GM23338 (cell line): Measurements from ENCODE around the gene SPNS1. TPM values are rescaled to one million over a fixed set of nuclear protein-coding genes. Genes with fewer than 3 reads are reported as not detected.

ENCODE experiments used
- ATAC-seq: fragments of 200-7000 bp; cut with Tn5 transposase; 3 replicates; pipeline ENCODE4 v1.9.1; 2020
- DNase-seq: peaks from one replicate; pipeline ENCODE4 v3.0.0-alpha.2; 2015; ENCODE audit warnings: low spot score
- H2AFZ ChIP-seq: fragments of 200-600 bp; sonication (generic); 2 replicates; pipeline ENCODE4 v1.8.0; 2016; ENCODE audit warnings: antibody characterized with exemption, mild to moderate bottlenecking, moderate library complexity
- H3F3A ChIP-seq: fragments of 200-600 bp; sonication (generic); replicated peaks from 2 replicates; pipeline ENCODE4 v1.8.0; 2017; ENCODE audit warnings: antibody characterized with exemption, mixed run types, low read depth
- H3K27ac ChIP-seq: fragments of 200-600 bp; sonication (generic); 2 replicates; pipeline ENCODE4 v1.6.1; 2016; ENCODE audit warnings: low read depth
- H3K27me3 ChIP-seq: fragments of 200-600 bp; sonication (generic); 2 replicates; pipeline ENCODE4 v1.8.0; 2016; ENCODE audit warnings: mild to moderate bottlenecking, mixed run types, moderate library complexity; ENCODE audit not compliant: insufficient read depth
- H3K36me3 ChIP-seq: fragments of 200-600 bp; sonication (generic); 2 replicates; pipeline ENCODE4 v1.8.0; 2016; ENCODE audit warnings: mild to moderate bottlenecking; ENCODE audit not compliant: insufficient read depth
- H3K4me1 ChIP-seq: fragments of 200-600 bp; sonication (generic); 2 replicates; pipeline ENCODE4 v1.8.0; 2016; ENCODE audit warnings: mild to moderate bottlenecking, moderate library complexity; ENCODE audit not compliant: insufficient read depth
- H3K4me2 ChIP-seq: fragments of 200-600 bp; sonication (generic); 2 replicates; pipeline ENCODE4 v1.7.1; 2017; ENCODE audit warnings: mixed run types
- H3K4me3 ChIP-seq: fragments of 200-600 bp; sonication (generic); 2 replicates; pipeline ENCODE4 v1.6.1; 2016; ENCODE audit warnings: mixed run types
- H3K79me2 ChIP-seq: fragments of 200-600 bp; sonication (generic); replicated peaks from 2 replicates; pipeline ENCODE4 v1.8.0; 2017; ENCODE audit warnings: mild to moderate bottlenecking; ENCODE audit not compliant: insufficient read depth
- H3K9me2 ChIP-seq: fragments of 200-600 bp; sonication (generic); 2 replicates; pipeline ENCODE4 v1.8.0; 2017; ENCODE audit not compliant: insufficient read depth
- H4K20me1 ChIP-seq: fragments of 200-600 bp; sonication (generic); replicated peaks from 2 replicates; pipeline ENCODE4 v1.8.0; 2017; ENCODE audit warnings: mild to moderate bottlenecking; ENCODE audit not compliant: insufficient read depth
- H3K27ac Mint-ChIP-seq: 2 replicates; pipeline ENCODE4 v1.8.0; 2020; ENCODE audit warnings: inconsistent platforms, mild to moderate bottlenecking, moderate library complexity, mixed read lengths
- H3K27me3 Mint-ChIP-seq: 3 replicates; pipeline ENCODE4 v1.8.0; 2022; ENCODE audit warnings: low read depth, mild to moderate bottlenecking, moderate library complexity, mixed read lengths, inconsistent platforms; ENCODE audit not compliant: insufficient read depth, poor library complexity
- H3K36me3 Mint-ChIP-seq: 3 replicates; pipeline ENCODE4 v1.8.0; 2021; ENCODE audit warnings: low read depth, mild to moderate bottlenecking, inconsistent platforms, moderate library complexity, mixed read lengths
- H3K4me1 Mint-ChIP-seq: 3 replicates; pipeline ENCODE4 v1.8.0; 2020; ENCODE audit warnings: mild to moderate bottlenecking, inconsistent platforms, mixed read lengths
- H3K4me3 Mint-ChIP-seq: 3 replicates; pipeline ENCODE4 v1.8.0; 2021; ENCODE audit warnings: moderate library complexity, mild to moderate bottlenecking, inconsistent platforms, mixed read lengths
- H3K9me3 Mint-ChIP-seq: 3 replicates; pipeline ENCODE4 v1.8.0; 2020; ENCODE audit warnings: moderate library complexity, mild to moderate bottlenecking, inconsistent platforms, mixed read lengths
- CTCF ChIP-seq, 2 experiments: fragments of 200-600 bp in 1 of 2; sonication (generic) in 1 of 2; conservative IDR thresholded peaks; 2 replicates each; pipeline versions ENCODE4 v1.5.1 to v1.6.1; 2016 to 2017; ENCODE audit warnings: antibody characterized with exemption in 2 of 2, low read depth in 2 of 2, mild to moderate bottlenecking in 2 of 2, moderate library complexity in 1 of 2
- JUNB ChIP-seq: IDR thresholded peaks from one replicate; pipeline ENCODE4 v1.6.1; 2016; ENCODE audit warnings: antibody characterized with exemption; ENCODE audit not compliant: unreplicated experiment
- NANOG ChIP-seq: IDR thresholded peaks from 2 replicates; pipeline ENCODE4 v1.6.1; 2016; ENCODE audit warnings: antibody characterized with exemption, borderline replicate concordance
- REST ChIP-seq: IDR thresholded peaks from one replicate; pipeline ENCODE4 v1.6.1; 2018; ENCODE audit warnings: antibody characterized with exemption; ENCODE audit not compliant: unreplicated experiment
- STAT1 ChIP-seq: IDR thresholded peaks from one replicate; pipeline ENCODE4 v1.6.1; 2016; ENCODE audit warnings: antibody characterized with exemption; ENCODE audit not compliant: unreplicated experiment
- ZNF114 ChIP-seq: fragments of 250-450 bp; sonication (Bioruptor Pico); IDR thresholded peaks from 2 replicates; pipeline ENCODE4 v1.5.0; 2020; ENCODE audit warnings: mild to moderate bottlenecking, moderate library complexity
- ZNF331 ChIP-seq: fragments of 250-450 bp; sonication (Bioruptor Pico); IDR thresholded peaks from 2 replicates; pipeline ENCODE4 v1.5.0; 2020; ENCODE audit warnings: low read depth, mild to moderate bottlenecking, moderate library complexity
- polyA plus RNA-seq: library from polyadenylated mRNA; unstranded; fragments of >200 nt; fragmentation: Nextera tagmentation; extraction: Ambion mirVana; gene quantifications from 2 replicates; pipeline ENCODE4 v1.2.1, GENCODE V29; 2016
- total RNA-seq: library from RNA; depleted of rRNA; stranded (reverse); fragments of >200 nt; shearing (Covaris generic); gene quantifications from 2 replicates; pipeline ENCODE4 v1.2.3, GENCODE V29; 2014; rRNA removed

Gene SPNS1
- total and polyA plus RNA-seq, 2 experiments from 2014 or later: 37.2 to 48.5 TPM

- peaks cover 6% of the 10 kb centered on the region for H3K27me3 Mint-ChIP-seq
- DNase-seq (no peak), ATAC-seq (no peak)
These were observed 55.7 kb downstream of the SPNS1 start for GRCh38 chr16:29030086-29030840.

More at GRCh38 chr16:29030086-29030840, 55.7 kb downstream of the SPNS1 start:
- Histone ChIP-seq H3K36me3 (no peaks in the 10 kb centered on the region), H2AFZ (no peak overlapping the region), H3K27ac (no peak overlapping the region), H3K4me2 (no peak overlapping the region), H3K27me3 (no peaks in the 10 kb centered on the region), H4K20me1 (no peaks in the 10 kb centered on the region), H3K4me3 (no peak overlapping the region), H3F3A (no peaks in the 10 kb centered on the region), H3K9me2 (no peaks in the 10 kb centered on the region), H3K79me2 (no peaks in the 10 kb centered on the region), H3K4me1 (no peaks in the 10 kb centered on the region)
- H3K36me3 Mint-ChIP-seq: no peaks in the 10 kb centered on the region
- peaks cover 12% of the 10 kb centered on the region for H3K4me1 Mint-ChIP-seq
- no peak overlapping the region for H3K4me3 Mint-ChIP-seq
- no peak overlapping the region for H3K27ac Mint-ChIP-seq
- TF ChIP-seq NANOG (no peak), CTCF (conservative IDR thresholded peaks at IDR 0.05; ENCODE audit: low read depth in 2 of 2) (no peak), ZNF114 (CRISPR knock-in tag) (no peak), REST (no peak), JUNB (no peak), STAT1 (no peak), ZNF331 (no peak)
- H3K9me3 Mint-ChIP-seq: no peaks in the 10 kb centered on the region

Other genes starting within 250 kb of the SPNS1 start
- gene NPIPB9, start 223.0 kb upstream of the SPNS1 start, total RNA-seq: 6.2 and 9.9 TPM in 2 replicates
- 0.71 and 2.1 TPM in 2 replicates for gene NPIPB9, start 223.0 kb upstream of the SPNS1 start, polyA plus RNA-seq
- gene ATXN2L, start 151.8 kb upstream of the SPNS1 start, total RNA-seq: 192 TPM in 2 replicates
- 132 and 134 TPM in 2 replicates for gene ATXN2L, start 151.8 kb upstream of the SPNS1 start, polyA plus RNA-seq
- 162 and 192 TPM in 2 replicates for gene TUFM, start 128.4 kb upstream of the SPNS1 start, total RNA-seq
- gene TUFM, start 128.4 kb upstream of the SPNS1 start, polyA plus RNA-seq: 246 and 248 TPM in 2 replicates
- gene SH2B1, start 110.9 kb upstream of the SPNS1 start, total RNA-seq: 17.2 and 27.5 TPM in 2 replicates
- 12.2 and 13.6 TPM in 2 replicates for gene SH2B1, start 110.9 kb upstream of the SPNS1 start, polyA plus RNA-seq
- gene ATP2A1, start 96.3 kb upstream of the SPNS1 start, total RNA-seq: 0.08 and 0.73 TPM in 2 replicates
- 3.2 and 4.0 TPM in 2 replicates for gene ATP2A1, start 96.3 kb upstream of the SPNS1 start, polyA plus RNA-seq
- gene RABEP2, start 49.5 kb upstream of the SPNS1 start, total RNA-seq: 25.2 and 27.2 TPM in 2 replicates
- gene RABEP2, start 49.5 kb upstream of the SPNS1 start, polyA plus RNA-seq: 11.8 and 13.0 TPM in 2 replicates
- 0.83 TPM in 1 of 2 replicates, not detected in the other for gene CD19, start 42.8 kb upstream of the SPNS1 start, total RNA-seq
- 1.9 and 2.3 TPM in 2 replicates for gene CD19, start 42.8 kb upstream of the SPNS1 start, polyA plus RNA-seq
- 64.2 and 65.4 TPM in 2 replicates for gene NFATC2IP, start 23.8 kb upstream of the SPNS1 start, total RNA-seq
- gene NFATC2IP, start 23.8 kb upstream of the SPNS1 start, polyA plus RNA-seq: 22.8 and 23.5 TPM in 2 replicates
- 0.19 and 2.4 TPM in 2 replicates for gene LAT, start 10.3 kb downstream of the SPNS1 start, total RNA-seq
- 1.3 and 2.2 TPM in 2 replicates for gene LAT, start 10.3 kb downstream of the SPNS1 start, polyA plus RNA-seq